ENCODE measurements around the gene STAG2. TPM values are rescaled to one million over a fixed set of nuclear protein-coding genes. Genes with fewer than 3 reads are reported as not detected.

Gene STAG2
- total RNA-seq, 2 donors from 2014 or later: 56.7 to 84.8 TPM

DNA sequence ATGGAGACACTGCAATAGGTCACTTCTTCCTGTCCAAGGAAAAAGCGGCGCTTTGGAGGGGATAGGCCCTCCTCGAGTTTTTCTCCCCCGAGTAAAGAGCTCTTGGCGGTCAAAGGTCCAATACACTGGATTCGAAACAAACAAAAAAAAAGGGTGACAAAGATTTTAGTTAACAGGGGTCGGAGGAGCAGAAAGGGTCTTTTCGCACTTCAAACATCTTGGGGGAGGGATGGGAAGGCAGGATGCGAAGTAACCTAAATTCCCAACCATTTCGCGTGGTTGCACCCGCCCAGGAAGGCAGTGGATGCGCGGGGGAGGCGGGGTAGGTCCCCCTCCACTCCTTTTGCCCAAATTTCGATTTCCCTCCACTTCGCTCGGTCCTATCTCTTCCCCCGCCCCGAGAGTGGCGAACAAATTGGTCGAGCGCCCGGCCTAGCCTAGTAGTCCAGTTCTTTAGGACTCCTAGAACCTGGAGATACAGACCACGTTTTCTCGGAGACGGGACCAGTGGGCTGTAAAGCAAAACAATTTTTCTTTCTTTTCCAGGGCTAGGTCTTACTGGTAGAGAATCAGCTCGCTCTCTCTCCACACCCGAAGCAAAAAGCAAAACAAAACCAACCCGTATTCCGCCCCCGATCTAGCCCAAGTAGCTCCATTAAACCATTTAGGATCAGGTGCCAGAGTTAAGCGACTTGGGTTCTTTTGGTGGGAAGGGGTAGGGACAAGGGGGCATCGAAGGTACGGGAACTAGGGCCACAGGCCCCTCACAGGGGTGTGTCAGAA, 2.0 kb upstream of the STAG2 start:
- H3K4me1 ChIP-seq: no peaks in the 10 kb centered on the region
- peak overlapping the region; percentile 74 to 89 for H3K9ac ChIP-seq (ENCODE audit: low read depth in 2 of 2, low read length in 2 of 2)
- H3K27ac ChIP-seq: peak overlapping the region; percentile 87
- DNase-seq: peak; percentile 44
- intact Hi-C loops (cut with DNase I): no loop called here
- no peaks in the 10 kb centered on the region for H3K9me3 ChIP-seq
- H3K27me3 ChIP-seq: no peaks in the 10 kb centered on the region
- TF ChIP-seq, protein P1, sequence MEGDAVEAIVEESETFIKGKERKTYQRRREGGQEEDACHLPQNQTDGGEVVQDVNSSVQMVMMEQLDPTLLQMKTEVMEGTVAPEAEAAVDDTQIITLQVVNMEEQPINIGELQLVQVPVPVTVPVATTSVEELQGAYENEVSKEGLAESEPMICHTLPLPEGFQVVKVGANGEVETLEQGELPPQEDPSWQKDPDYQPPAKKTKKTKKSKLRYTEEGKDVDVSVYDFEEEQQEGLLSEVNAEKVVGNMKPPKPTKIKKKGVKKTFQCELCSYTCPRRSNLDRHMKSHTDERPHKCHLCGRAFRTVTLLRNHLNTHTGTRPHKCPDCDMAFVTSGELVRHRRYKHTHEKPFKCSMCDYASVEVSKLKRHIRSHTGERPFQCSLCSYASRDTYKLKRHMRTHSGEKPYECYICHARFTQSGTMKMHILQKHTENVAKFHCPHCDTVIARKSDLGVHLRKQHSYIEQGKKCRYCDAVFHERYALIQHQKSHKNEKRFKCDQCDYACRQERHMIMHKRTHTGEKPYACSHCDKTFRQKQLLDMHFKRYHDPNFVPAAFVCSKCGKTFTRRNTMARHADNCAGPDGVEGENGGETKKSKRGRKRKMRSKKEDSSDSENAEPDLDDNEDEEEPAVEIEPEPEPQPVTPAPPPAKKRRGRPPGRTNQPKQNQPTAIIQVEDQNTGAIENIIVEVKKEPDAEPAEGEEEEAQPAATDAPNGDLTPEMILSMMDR (IDR thresholded peaks at IDR 0.05): no peak
- H3K36me3 ChIP-seq: no peaks in the 10 kb centered on the region
- peak overlapping the region; percentile 41 for H3K4me3 ChIP-seq

DNA sequence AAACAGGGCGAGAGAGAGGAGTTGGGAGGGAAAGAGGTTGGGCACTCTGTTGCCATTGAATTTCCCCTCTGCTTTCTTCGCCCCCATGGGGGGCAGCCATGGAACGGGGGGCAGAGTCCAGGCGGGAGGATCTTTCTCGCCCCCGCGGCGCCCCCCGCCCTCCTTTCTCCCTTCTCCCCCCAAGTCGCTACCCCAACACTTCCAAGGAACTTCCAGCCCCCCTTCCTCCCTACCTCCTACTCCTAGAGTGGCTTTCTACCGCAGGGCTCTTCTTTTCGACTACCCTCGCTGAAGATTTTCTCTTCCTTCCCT, 594 bp upstream of the STAG2 start:
- Histone ChIP-seq H3K27ac (peak overlapping the region; percentile 96), H3K36me3 (no peaks in the 10 kb centered on the region), H3K9ac (ENCODE audit: low read depth in 2 of 2, low read length in 2 of 2) (peak overlapping the region; percentile 79 to 96), H3K27me3 (no peaks in the 10 kb centered on the region), H3K4me1 (no peaks in the 10 kb centered on the region), H3K9me3 (no peaks in the 10 kb centered on the region), H3K4me3 (peak overlapping the region; percentile 50)
- TF ChIP-seq, protein P1 (IDR thresholded peaks at IDR 0.05): no peak
- DNase-seq: no peak
- intact Hi-C loops (cut with DNase I): no loop called here

DNA sequence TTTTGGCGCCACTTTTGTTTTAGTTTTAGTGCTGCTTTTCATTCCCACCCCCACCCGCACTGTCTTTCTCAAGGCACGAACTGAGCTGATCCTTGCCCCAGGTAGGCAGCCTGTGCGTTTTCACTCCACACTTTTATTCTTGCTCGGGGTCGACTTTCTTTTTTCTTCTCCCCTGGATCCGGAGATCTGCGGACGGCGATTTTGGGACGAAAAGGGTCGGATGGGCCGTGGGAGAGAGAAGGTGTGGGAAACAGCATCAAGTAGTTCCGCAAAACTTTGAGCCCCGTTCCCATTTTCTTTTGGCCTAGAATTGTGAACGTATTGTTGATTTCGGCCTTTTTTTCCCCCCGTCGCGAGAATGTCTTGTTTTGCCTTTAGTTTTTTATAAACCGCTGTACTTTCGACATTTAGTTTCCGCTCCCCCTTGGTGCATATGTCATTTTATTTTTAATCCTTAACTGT, 531 bp downstream of the STAG2 start:
- intact Hi-C loops (cut with DNase I): no loop called here
- Histone ChIP-seq H3K27me3 (no peaks in the 10 kb centered on the region), H3K27ac (peak overlapping the region; percentile 96), H3K4me1 (no peaks in the 10 kb centered on the region), H3K36me3 (no peaks in the 10 kb centered on the region), H3K9me3 (no peaks in the 10 kb centered on the region), H3K4me3 (peak overlapping the region; percentile 50), H3K9ac (ENCODE audit: low read depth in 2 of 2, low read length in 2 of 2) (peak overlapping the region; percentile 64 to 96)
- no peak for DNase-seq
- TF ChIP-seq, protein P1 (IDR thresholded peaks at IDR 0.05): no peak

DNA sequence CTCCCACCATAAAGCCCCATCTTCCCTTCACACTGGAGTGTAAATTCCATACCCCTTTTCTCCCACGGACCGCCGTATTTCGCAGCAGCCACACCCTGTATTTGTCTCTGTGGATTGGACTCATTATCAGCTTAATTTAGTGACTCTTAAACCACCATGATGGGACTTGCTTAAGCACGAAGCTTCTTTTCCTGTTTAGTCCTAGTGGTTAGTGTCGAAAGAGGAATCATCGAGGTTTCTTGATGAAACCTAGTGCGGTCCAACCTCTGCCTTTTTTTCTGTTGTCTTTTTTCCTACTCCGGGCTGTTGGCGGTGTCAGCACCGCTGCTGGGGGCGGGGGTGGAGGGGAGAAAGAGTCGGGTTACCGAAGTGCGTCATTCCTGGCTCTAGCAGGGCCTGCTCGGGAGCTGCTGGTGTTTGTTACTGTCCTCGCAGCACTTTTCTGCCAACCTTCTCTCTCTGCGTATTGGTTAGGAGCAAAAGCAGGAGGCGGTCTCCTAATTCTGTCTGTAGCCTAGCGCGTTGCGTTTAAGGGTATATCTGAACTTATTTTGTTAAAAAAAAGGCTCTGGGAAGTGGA, 1.4 kb downstream of the STAG2 start:
- Histone ChIP-seq H3K9ac (ENCODE audit: low read depth in 2 of 2, low read length in 2 of 2) (peak overlapping the region; percentile 54 to 96), H3K9me3 (no peaks in the 10 kb centered on the region), H3K27me3 (no peaks in the 10 kb centered on the region), H3K4me3 (peak overlapping the region; percentile 50), H3K36me3 (no peaks in the 10 kb centered on the region), H3K4me1 (no peaks in the 10 kb centered on the region), H3K27ac (peak overlapping the region; percentile 96)
- TF ChIP-seq, protein P1 (IDR thresholded peaks at IDR 0.05): no peak
- intact Hi-C loops (cut with DNase I): no loop called here
- DNase-seq: peak; percentile 88

DNA sequence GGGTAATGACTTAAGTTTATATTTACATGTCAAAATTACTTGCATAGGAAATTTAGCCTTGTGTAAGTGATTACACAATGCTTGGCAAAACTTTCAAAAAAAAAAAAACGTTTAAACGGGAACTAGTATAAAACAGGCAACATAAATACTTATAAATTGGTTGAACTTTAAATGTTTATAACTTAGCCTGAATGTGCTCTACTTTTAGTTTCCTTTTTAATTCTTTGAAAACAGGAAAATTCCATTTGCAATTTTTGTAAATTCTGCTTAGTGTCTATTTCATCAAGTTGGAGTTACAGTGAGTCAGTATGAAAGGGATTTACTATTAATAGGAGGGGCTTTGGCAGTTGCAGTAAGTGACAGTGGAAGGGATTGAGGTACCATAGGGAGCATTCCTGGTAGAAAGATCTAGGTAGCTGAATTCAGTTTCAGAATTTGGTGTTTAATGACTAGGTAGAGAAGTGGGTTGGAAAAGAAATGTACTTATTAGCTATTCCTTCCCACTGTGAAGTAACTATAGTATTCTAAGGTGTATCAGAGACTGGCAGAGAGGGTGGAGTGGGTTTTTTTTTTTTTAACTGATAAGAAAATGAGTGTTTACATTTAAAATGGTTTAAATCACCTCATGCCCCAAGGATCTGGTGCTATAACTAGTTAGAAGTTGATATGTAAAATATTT, 2.8 kb downstream of the STAG2 start:
- no peaks in the 10 kb centered on the region for H3K9me3 ChIP-seq
- TF ChIP-seq, protein P1 (IDR thresholded peaks at IDR 0.05): no peak
- intact Hi-C loops (cut with DNase I): no loop called here
- peak overlapping the region in 1 of 2 donors; percentile 42 for H3K9ac ChIP-seq (ENCODE audit: low read depth in 2 of 2, low read length in 2 of 2)
- H3K4me3 ChIP-seq: no peak overlapping the region
- H3K27ac ChIP-seq: peak overlapping the region; percentile 96
- H3K36me3 ChIP-seq: no peaks in the 10 kb centered on the region
- no peaks in the 10 kb centered on the region for H3K4me1 ChIP-seq
- DNase-seq: no peak
- no peaks in the 10 kb centered on the region for H3K27me3 ChIP-seq

Measured in colonic mucosa (tissue), 4 donors.